ENCODE data around the gene SUZ12. TPM values are rescaled to one million over a fixed set of nuclear protein-coding genes. Genes with fewer than 3 reads are reported as not detected.
A peak's percentile ranks its signal among the peaks of the same experiment; 100 is the strongest.
"Not testable (repeated sequence)": the region's sequence is repeated elsewhere in the genome, so short reads cannot be mapped to it uniquely, and the experiment has no call there.

The SUZ12 gene
- total and polyA plus RNA-seq, 9 of the 15 experiments (the other 6 are each of a cell fraction or from before 2014, with no cell fraction given): 19.5 to 64.3 (median 47.2) TPM

- ATAC-seq (no peak), DNase-seq (ENCODE audit: extremely low read depth in 1 of 4, low spot score in 3 of 4) (no peak), FAIRE-seq (no peak)
- CTCF ChIA-PET (ENCODE audit: low intra/inter-chr PET ratio): no interaction called here
- no peak overlapping the region for H2AFZ ChIP-seq (ENCODE audit: low read depth, low read length)
- H3K4me1 ChIP-seq (replicated peaks in 1 of 2; ENCODE audit: control insufficient read depth in 2 of 2, insufficient read depth in 2 of 2, low read length in 2 of 2): no peaks in the 10 kb centered on the region
- H3K9ac ChIP-seq (ENCODE audit: insufficient read depth in 1 of 2, low read depth in 2 of 2, low read length in 2 of 2): no peak overlapping the region
- no peak overlapping the region for H3K4me3 ChIP-seq
- no peak overlapping the region for H3K27ac ChIP-seq (ENCODE audit: extremely low read depth, low read depth, low read length)
- in situ Hi-C loops (cut with MboI) (no loop called here), intact Hi-C loops (cut with micrococcal nuclease) (no loop called here)
- no peaks in the 10 kb centered on the region for H3K9me1 ChIP-seq (ENCODE audit: control insufficient read depth, insufficient read depth, low read length)
- no peaks in the 10 kb centered on the region for H3K27me3 ChIP-seq (ENCODE audit: control insufficient read depth in 2 of 2, insufficient read depth in 2 of 2, low read length in 2 of 2)
- H3K79me2 ChIP-seq (ENCODE audit: control insufficient read depth, insufficient read depth, low read length): no peaks in the 10 kb centered on the region
- no peak overlapping the region for H3K4me2 ChIP-seq (ENCODE audit: insufficient read depth, low read length)
- TF ChIP-seq BHLHE40 (IDR thresholded peaks at IDR 0.05; ENCODE audit: low read length) (no peak), SNIP1 (IDR thresholded peaks at IDR 0.05; ENCODE audit: low read depth) (no peak), HNRNPK (IDR thresholded peaks at IDR 0.05; ENCODE audit: low read depth, low read length, poor library complexity, severe bottlenecking) (peak; percentile 61)
- POLR2A ChIA-PET: no interaction called here
- no TSS peak for BruUV-seq (replicated peaks)
- H3K36me3 ChIP-seq (ENCODE audit: control insufficient read depth, insufficient read depth, low read length): peaks cover 18% of the 10 kb centered on the region; the same call in 1 of the 3 replicates
- no peaks in the 10 kb centered on the region for H3K9me3 ChIP-seq (replicated peaks; ENCODE audit: control insufficient read depth, insufficient read depth, low read depth, low read length)
- no peaks in the 10 kb centered on the region for H4K20me1 ChIP-seq (replicated peaks; ENCODE audit: control insufficient read depth, insufficient read depth, low read length)
- WGBS (ENCODE audit: insufficient coverage, low coverage, missing lambda C conversion rate): 83% methylated on average over 2 of the region's 2 CpGs
Measured at GRCh38 chr17:32033223-32033622, 96.4 kb downstream of the SUZ12 start.

- WGBS (ENCODE audit: insufficient coverage, low coverage, missing lambda C conversion rate): 85% methylated on average over 1 of the region's 1 CpG
- H3K9me3 ChIP-seq (replicated peaks; ENCODE audit: control insufficient read depth, insufficient read depth, low read depth, low read length); H3K27me3 ChIP-seq (ENCODE audit: control insufficient read depth in 2 of 2, insufficient read depth in 2 of 2, low read length in 2 of 2); H3K9ac ChIP-seq (ENCODE audit: insufficient read depth in 1 of 2, low read depth in 2 of 2, low read length in 2 of 2); H3K9me1 ChIP-seq (ENCODE audit: control insufficient read depth, insufficient read depth, low read length); H3K79me2 ChIP-seq (ENCODE audit: control insufficient read depth, insufficient read depth, low read length); H4K20me1 ChIP-seq (replicated peaks; ENCODE audit: control insufficient read depth, insufficient read depth, low read length); in situ Hi-C loops (cut with MboI); intact Hi-C loops (cut with micrococcal nuclease); POLR2A ChIA-PET; BruUV-seq (replicated peaks); H2AFZ ChIP-seq (ENCODE audit: low read depth, low read length); CTCF ChIA-PET (ENCODE audit: low intra/inter-chr PET ratio); H3K27ac ChIP-seq (ENCODE audit: extremely low read depth, low read depth, low read length); H3K4me2 ChIP-seq (ENCODE audit: insufficient read depth, low read length); ATAC-seq; DNase-seq (ENCODE audit: extremely low read depth in 1 of 4, low spot score in 3 of 4); FAIRE-seq; H3K4me3 ChIP-seq; H3K4me1 ChIP-seq (replicated peaks in 1 of 2; ENCODE audit: control insufficient read depth in 2 of 2, insufficient read depth in 2 of 2, low read length in 2 of 2): not testable (repeated sequence)
- peaks cover 18% of the 10 kb centered on the region; the same call in 1 of the 3 replicates for H3K36me3 ChIP-seq (ENCODE audit: control insufficient read depth, insufficient read depth, low read length)
- 0 out of 2 replicates have a peak, but pooled peaks have one; percentile 10 for TF ChIP-seq CREM (IDR thresholded peaks at IDR 0.05; ENCODE audit: low read depth)
Measured at GRCh38 chr17:32033812-32034211, 97.0 kb downstream of the SUZ12 start.

DNA sequence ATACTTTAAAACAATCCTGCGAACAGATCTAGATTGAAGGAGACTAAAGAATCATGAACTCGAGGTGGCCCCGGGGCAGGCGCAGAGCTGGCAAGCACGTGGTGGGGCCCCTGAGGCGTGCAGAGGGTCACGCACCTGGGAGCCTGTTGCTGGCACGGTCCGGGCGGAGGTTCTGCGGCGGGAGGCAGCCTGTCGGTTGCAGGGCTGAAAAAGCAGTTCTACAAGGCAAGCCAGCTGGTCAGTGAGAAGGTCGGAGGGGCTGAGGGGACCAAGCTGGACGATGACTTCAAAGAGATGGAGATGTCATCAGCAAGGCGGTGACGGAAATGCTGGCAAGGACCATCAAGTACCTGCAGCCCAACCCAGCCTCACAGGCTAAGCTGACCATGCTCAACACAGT lies 103.4 kb downstream of the SUZ12 start:
- H3K9ac ChIP-seq (ENCODE audit: insufficient read depth in 1 of 2, low read depth in 2 of 2, low read length in 2 of 2); POLR2A ChIA-PET; H2AFZ ChIP-seq (ENCODE audit: low read depth, low read length); H3K4me1 ChIP-seq (replicated peaks in 1 of 2; ENCODE audit: control insufficient read depth in 2 of 2, insufficient read depth in 2 of 2, low read length in 2 of 2); H3K79me2 ChIP-seq (ENCODE audit: control insufficient read depth, insufficient read depth, low read length); H4K20me1 ChIP-seq (replicated peaks; ENCODE audit: control insufficient read depth, insufficient read depth, low read length); FAIRE-seq; H3K4me2 ChIP-seq (ENCODE audit: insufficient read depth, low read length); BruUV-seq (replicated peaks); H3K4me3 ChIP-seq; H3K27ac ChIP-seq (ENCODE audit: extremely low read depth, low read depth, low read length); H3K27me3 ChIP-seq (ENCODE audit: control insufficient read depth in 2 of 2, insufficient read depth in 2 of 2, low read length in 2 of 2); intact Hi-C loops (cut with micrococcal nuclease); DNase-seq (ENCODE audit: extremely low read depth in 1 of 4, low spot score in 3 of 4); H3K9me3 ChIP-seq (replicated peaks; ENCODE audit: control insufficient read depth, insufficient read depth, low read depth, low read length); ATAC-seq; CTCF ChIA-PET (ENCODE audit: low intra/inter-chr PET ratio); H3K9me1 ChIP-seq (ENCODE audit: control insufficient read depth, insufficient read depth, low read length): not testable (repeated sequence)
- H3K36me3 ChIP-seq (ENCODE audit: control insufficient read depth, insufficient read depth, low read length): peaks cover 15% of the 10 kb centered on the region; the same call in 1 of the 3 replicates
- in situ Hi-C loops (cut with MboI): loop anchor here (10.0 kb wide), 1 partner anchor 1415 kb away; no protein-coding TSS in a partner anchor
- 77% methylated on average over 9 of the region's 17 CpGs for WGBS (ENCODE audit: insufficient coverage, low coverage, missing lambda C conversion rate)

Data from K562 (cell line).